Prostate gland (tissue), 2 donors: Measurements from ENCODE around the gene CREB3. TPM values are rescaled to one million over a fixed set of nuclear protein-coding genes. Genes with fewer than 3 reads are reported as not detected.

Source experiments
- DNase-seq: peaks from one replicate; pipeline ENCODE4 v3.0.0-alpha.2; 2019; ENCODE audit warnings: low spot score
- H3K27ac ChIP-seq, 2 donors: fragments of 200-600 bp; sonication (generic); 2 replicates each; pipeline ENCODE4 v1.5.1; 2017 to 2019
- H3K27me3 ChIP-seq: fragments of 200-600 bp; sonication (generic); replicated peaks from 2 replicates; pipeline ENCODE4 v1.5.1; 2019; ENCODE audit not compliant: insufficient read depth
- H3K36me3 ChIP-seq, 2 donors: fragments of 200-600 bp; sonication (generic); 1 replicate in 1 of 2; 2 replicates in 1 of 2; pipeline versions ENCODE4 v1.5.1 to v1.8.1; 2017 to 2019
- H3K4me1 ChIP-seq: fragments of 200-600 bp; sonication (generic); replicated peaks from 2 replicates; pipeline ENCODE4 v1.5.1; 2019
- H3K4me3 ChIP-seq, 2 donors: fragments of 200-600 bp; sonication (generic); 2 replicates each; pipeline ENCODE4 v1.5.1; 2017 to 2019
- H3K9me3 ChIP-seq: fragments of 200-600 bp; sonication (generic); 2 replicates; pipeline ENCODE4 v1.5.1; 2017
- POLR2A ChIP-seq: fragments of 450-650 bp; IDR thresholded peaks from one replicate; pipeline ENCODE4 v1.6.1; 2016; ENCODE audit warnings: antibody characterized with exemption, mild to moderate bottlenecking
- POLR2AphosphoS5 ChIP-seq: sonication (generic); formaldehyde crosslinking; IDR thresholded peaks from one replicate; pipeline ENCODE4 v1.6.1; 2017; ENCODE audit warnings: antibody characterized with exemption
- WGBS: methylation state at CpG from one replicate; pipeline ENCODE4 v1.1.5; 2018; 5-methylcytosine and 5-hydroxymethylcytosine counted together
- intact Hi-C: fragments of 100-400 bp; cut with DNase I; formaldehyde crosslinking; loops from one replicate; pipeline ENCODE4 v1.14.2; 2022
- total RNA-seq, 2 donors: library from RNA; depleted of rRNA; stranded (reverse); fragments of >200 nt; gene quantifications; one replicate each; pipeline ENCODE4 v1.1.0, GENCODE V29; 2016
- TF ChIP-seq, protein P1 (sequence below), 4 experiments: fragments of 200-600 bp in 2 of 4; fragments of 450-650 bp in 2 of 4; sonication (generic) in 2 of 4; IDR thresholded peaks; 1 replicate in 3 of 4; 2 replicates in 1 of 4; pipeline ENCODE4 v1.5.1; 2016 to 2019; ENCODE audit warnings: antibody characterized with exemption in 4 of 4, mild to moderate bottlenecking in 2 of 4, moderate library complexity in 2 of 4

CREB3 gene
- total RNA-seq, 2 donors from 2014 or later = 60.9 to 120 TPM

DNA sequence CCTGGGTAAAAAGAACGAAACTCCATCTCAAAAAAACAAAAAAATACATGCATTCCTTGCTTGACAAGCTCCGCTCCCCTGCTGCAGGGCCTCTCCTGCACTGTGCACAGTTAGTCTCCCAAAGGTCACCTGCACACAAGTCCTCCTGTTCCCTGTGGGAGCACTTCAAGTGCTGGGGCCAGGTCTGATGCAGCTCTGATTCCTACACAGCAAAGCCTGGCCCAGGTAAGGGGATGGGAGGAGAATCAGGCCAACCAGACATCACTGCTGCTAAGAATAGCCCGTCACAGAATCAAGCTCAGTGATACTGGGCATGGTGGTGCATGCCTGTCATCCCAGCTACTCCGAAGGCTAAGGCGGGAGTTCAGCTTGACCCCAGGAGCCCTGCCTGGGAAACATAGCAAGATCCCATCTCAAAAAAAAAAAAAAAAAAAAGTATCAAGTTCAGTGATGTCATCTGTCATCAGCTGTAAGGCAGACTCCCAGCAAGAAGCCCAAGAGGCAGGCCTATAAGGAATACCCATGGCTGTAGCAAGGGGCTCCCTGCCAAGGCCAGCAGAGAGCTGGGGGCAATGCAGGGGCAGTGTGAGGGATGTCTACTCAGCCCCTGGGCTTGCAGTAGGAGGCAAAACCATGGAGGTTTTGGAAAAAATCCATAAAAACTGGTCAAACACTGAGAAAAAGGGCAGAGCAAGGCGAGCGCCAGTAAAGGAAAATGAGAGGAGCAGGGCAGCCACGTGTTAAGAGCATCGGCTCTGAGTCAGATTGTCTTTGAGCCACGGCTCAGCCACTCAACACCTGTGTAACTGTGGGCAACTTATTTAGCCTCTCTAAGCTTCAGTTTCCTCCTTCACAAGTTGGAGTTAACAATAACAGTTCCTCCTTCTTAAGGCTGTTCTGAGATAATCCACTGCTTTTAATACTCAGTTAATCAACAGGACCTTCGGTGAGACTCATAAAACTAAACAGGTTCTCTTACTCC is 46.0 kb upstream of the CREB3 start:
- TF ChIP-seq POLR2AphosphoS5 (no peak), POLR2A (no peak)
- TF ChIP-seq, protein P1, sequence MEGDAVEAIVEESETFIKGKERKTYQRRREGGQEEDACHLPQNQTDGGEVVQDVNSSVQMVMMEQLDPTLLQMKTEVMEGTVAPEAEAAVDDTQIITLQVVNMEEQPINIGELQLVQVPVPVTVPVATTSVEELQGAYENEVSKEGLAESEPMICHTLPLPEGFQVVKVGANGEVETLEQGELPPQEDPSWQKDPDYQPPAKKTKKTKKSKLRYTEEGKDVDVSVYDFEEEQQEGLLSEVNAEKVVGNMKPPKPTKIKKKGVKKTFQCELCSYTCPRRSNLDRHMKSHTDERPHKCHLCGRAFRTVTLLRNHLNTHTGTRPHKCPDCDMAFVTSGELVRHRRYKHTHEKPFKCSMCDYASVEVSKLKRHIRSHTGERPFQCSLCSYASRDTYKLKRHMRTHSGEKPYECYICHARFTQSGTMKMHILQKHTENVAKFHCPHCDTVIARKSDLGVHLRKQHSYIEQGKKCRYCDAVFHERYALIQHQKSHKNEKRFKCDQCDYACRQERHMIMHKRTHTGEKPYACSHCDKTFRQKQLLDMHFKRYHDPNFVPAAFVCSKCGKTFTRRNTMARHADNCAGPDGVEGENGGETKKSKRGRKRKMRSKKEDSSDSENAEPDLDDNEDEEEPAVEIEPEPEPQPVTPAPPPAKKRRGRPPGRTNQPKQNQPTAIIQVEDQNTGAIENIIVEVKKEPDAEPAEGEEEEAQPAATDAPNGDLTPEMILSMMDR (IDR thresholded peaks at IDR 0.05) = no peak
- intact Hi-C loops = no loop called here
- Histone ChIP-seq H3K4me3 (peak overlapping the region; percentile 12 to 76), H3K4me1 (no peaks in the 10 kb centered on the region), H3K27ac (peak overlapping the region; percentile 90 to 92), H3K36me3 (no peaks in the 10 kb centered on the region), H3K9me3 (no peaks in the 10 kb centered on the region), H3K27me3 (no peaks in the 10 kb centered on the region)
- no peak for DNase-seq
- WGBS = 51% methylated on average over 11 of the region's 11 CpGs

DNA sequence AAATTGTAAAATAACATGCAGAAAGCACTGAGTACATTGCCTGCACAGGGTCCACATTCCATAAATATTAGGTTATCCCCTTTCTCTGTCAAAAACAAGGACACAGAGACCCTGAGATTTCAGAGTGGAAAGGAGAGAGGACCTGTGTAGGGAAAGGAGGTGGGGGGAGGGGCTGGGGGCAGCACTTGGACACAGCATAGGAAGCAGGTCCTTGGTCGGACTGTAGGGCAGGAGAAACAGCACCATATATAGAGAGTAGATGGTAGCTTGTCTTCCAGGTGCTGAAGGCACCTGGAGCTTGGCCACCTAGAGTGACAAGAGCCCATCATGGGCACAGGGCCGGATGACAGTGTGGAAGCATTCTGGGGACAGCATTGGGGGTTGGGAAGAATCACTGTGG is 45.2 kb upstream of the CREB3 start:
- Histone ChIP-seq H3K36me3 (no peaks in the 10 kb centered on the region), H3K27me3 (no peaks in the 10 kb centered on the region), H3K27ac (peak overlapping the region; percentile 90 to 92), H3K4me3 (peak overlapping the region in 1 of 2 donors; percentile 76), H3K4me1 (no peaks in the 10 kb centered on the region), H3K9me3 (no peaks in the 10 kb centered on the region)
- TF ChIP-seq, protein P1 (IDR thresholded peaks at IDR 0.05) = no peak
- TF ChIP-seq POLR2A (no peak), POLR2AphosphoS5 (no peak)
- intact Hi-C loops = no loop called here
- no peak for DNase-seq
- 54% methylated on average over 2 of the region's 2 CpGs for WGBS

DNA sequence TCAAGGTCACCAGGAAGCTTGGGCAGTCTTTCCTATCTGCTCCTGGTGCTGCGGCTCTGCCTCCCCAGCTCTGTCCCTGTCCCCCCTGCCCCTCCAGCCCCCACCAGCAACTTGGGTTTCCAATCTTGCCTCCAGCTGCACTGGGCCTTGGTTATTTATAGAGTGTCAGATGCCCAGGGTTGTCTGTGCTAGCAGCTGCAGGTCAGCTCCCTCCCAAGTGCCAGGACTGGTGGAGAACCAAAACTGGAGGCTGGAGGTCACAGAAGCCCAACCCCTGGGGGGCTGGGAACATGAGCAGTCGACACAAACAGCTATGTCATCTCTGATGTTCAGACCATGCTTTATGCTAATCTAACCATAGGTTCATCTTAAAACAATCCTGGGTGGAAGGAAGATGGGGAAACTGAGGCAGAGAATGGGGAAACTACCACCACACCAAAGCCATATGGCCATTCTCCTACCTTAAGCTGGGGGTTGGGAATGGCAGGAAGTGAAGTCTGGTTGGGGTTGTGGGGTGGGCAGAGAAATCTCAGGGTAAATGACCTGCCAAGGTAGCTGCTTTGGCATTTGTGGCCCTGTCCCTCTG is 44.4 kb upstream of the CREB3 start:
- peak overlapping the region; percentile 90 to 92 for H3K27ac ChIP-seq
- WGBS = 75% methylated on average over 2 of the region's 2 CpGs

DNA sequence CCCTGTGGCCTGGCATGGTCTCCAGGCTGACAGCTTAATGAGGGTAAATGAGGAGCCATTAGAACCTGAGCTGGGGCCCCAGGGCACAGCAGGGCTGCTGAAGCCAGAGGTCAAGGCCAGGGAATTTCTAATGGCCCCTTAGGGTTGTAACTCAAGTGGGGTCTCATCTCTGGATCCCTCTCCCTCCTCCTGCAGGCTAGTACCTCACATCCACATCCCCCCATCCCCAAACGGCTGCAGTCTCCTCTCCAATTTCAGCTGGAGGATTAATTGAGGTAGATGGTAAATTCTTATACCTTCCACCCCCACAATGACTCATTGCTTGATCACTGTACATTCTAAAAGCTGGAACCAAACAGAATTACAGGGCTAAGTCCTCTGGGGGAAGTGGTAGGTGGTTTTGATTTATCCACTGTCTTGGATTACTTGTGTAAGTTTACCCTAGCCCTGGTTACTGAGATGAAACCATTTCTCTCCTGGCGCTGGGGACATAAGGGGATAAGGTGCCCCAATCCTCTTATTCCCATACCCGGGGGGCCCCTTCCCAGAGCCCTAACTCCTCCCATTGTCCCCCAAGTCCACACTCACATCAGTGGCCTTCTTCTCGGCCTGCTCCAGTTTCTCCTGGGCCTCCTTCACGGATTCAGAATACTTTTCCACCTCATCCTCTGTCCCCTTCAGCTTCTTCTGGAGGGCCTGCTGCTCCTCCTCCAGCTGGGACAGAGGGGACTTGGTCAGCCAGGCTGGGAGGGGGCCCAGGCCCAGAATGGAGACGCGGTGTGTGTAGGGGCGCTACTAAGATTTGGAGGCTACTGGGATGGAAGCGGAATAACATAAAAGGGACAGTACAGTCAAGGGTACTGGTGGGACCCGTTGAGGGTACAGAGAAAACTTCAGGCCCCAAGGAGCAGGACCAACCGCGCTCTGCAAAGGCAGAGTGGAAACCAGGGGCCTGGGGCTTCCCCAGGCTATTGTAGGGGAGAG is 43.6 kb upstream of the CREB3 start:
- DNase-seq = no peak
- WGBS = 45% methylated on average over 12 of the region's 12 CpGs
- no peak for TF ChIP-seq POLR2A
- TF ChIP-seq POLR2AphosphoS5 = no peak
- TF ChIP-seq, protein P1 (IDR thresholded peaks at IDR 0.05) = no peak
- H3K9me3 ChIP-seq = no peaks in the 10 kb centered on the region
- no peaks in the 10 kb centered on the region for H3K27me3 ChIP-seq
- H3K36me3 ChIP-seq = no peaks in the 10 kb centered on the region
- peak overlapping the region; percentile 76 to 84 for H3K4me3 ChIP-seq
- H3K4me1 ChIP-seq = no peaks in the 10 kb centered on the region
- peak overlapping the region; percentile 90 to 92 for H3K27ac ChIP-seq
- intact Hi-C loops = no loop called here

More for the DNA sequence above, 44.4 kb upstream of the CREB3 start:
- intact Hi-C loops = no loop called here
- Histone ChIP-seq H3K36me3 (no peaks in the 10 kb centered on the region), H3K27me3 (no peaks in the 10 kb centered on the region), H3K4me3 (peak overlapping the region; percentile 76 to 84), H3K9me3 (no peaks in the 10 kb centered on the region), H3K4me1 (no peaks in the 10 kb centered on the region)
- TF ChIP-seq, protein P1 (IDR thresholded peaks at IDR 0.05) = no peak
- TF ChIP-seq POLR2A (no peak), POLR2AphosphoS5 (no peak)
- no peak for DNase-seq
